ENCODE data around the gene RSRC1.

RSRC1 gene

GRCh38 chr3:158098834-158099424 is 11.0 kb upstream of the RSRC1 start:
- Histone ChIP-seq H3K9ac (no peak overlapping the region), H2AFZ (no peak overlapping the region), H3K4me3 (ENCODE audit: low read depth, low read length) (no peak overlapping the region), H3K79me2 (no peaks in the 10 kb centered on the region), H3K4me1 (no peaks in the 10 kb centered on the region), H3K36me3 (ENCODE audit: control insufficient read depth, insufficient read depth, low read length) (no peaks in the 10 kb centered on the region), H3K4me2 (ENCODE audit: low read length) (no peak overlapping the region), H3K27me3 (ENCODE audit: control insufficient read depth, insufficient read depth, low read length) (peaks cover 29% of the 10 kb centered on the region), H3K27ac (no peak overlapping the region), H3K9me3 (ENCODE audit: control insufficient read depth, low read length) (no peaks in the 10 kb centered on the region)
- TF ChIP-seq CTCF (IDR thresholded peaks at IDR 0.05): no peak

GRCh38 chr3:158100681-158101080 is 9.2 kb upstream of the RSRC1 start:
- no peaks in the 10 kb centered on the region for H3K79me2 ChIP-seq
- no peak overlapping the region for H2AFZ ChIP-seq
- peaks cover 26% of the 10 kb centered on the region for H3K27me3 ChIP-seq (ENCODE audit: control insufficient read depth, insufficient read depth, low read length)
- H3K27ac ChIP-seq: no peak overlapping the region
- H3K4me3 ChIP-seq (ENCODE audit: low read depth, low read length): no peak overlapping the region
- H3K4me1 ChIP-seq: no peaks in the 10 kb centered on the region
- H3K4me2 ChIP-seq (ENCODE audit: low read length): no peak overlapping the region
- H3K9ac ChIP-seq: no peak overlapping the region
- no peak for TF ChIP-seq CTCF (IDR thresholded peaks at IDR 0.05)
- H3K36me3 ChIP-seq (ENCODE audit: control insufficient read depth, insufficient read depth, low read length): no peaks in the 10 kb centered on the region
- no peaks in the 10 kb centered on the region for H3K9me3 ChIP-seq (ENCODE audit: control insufficient read depth, low read length)

- Histone ChIP-seq H3K36me3 (ENCODE audit: control insufficient read depth, insufficient read depth, low read length) (no peaks in the 10 kb centered on the region), H3K9me3 (ENCODE audit: control insufficient read depth, low read length) (no peaks in the 10 kb centered on the region), H3K4me1 (no peaks in the 10 kb centered on the region), H3K4me2 (ENCODE audit: low read length) (no peak overlapping the region), H2AFZ (no peak overlapping the region), H3K27ac (no peak overlapping the region), H3K4me3 (ENCODE audit: low read depth, low read length) (no peak overlapping the region), H3K79me2 (no peaks in the 10 kb centered on the region), H3K27me3 (ENCODE audit: control insufficient read depth, insufficient read depth, low read length) (peaks cover 26% of the 10 kb centered on the region), H3K9ac (no peak overlapping the region)
- no peak for TF ChIP-seq CTCF (IDR thresholded peaks at IDR 0.05)
Observed at GRCh38 chr3:158101335-158102241, 8.3 kb upstream of the RSRC1 start.

GRCh38 chr3:158102242-158103080 is 7.4 kb upstream of the RSRC1 start:
- Histone ChIP-seq H3K9me3 (ENCODE audit: control insufficient read depth, low read length) (no peaks in the 10 kb centered on the region), H3K4me1 (no peaks in the 10 kb centered on the region), H3K9ac (no peak overlapping the region), H3K27ac (no peak overlapping the region), H3K27me3 (ENCODE audit: control insufficient read depth, insufficient read depth, low read length) (peaks cover 26% of the 10 kb centered on the region), H3K4me3 (ENCODE audit: low read depth, low read length) (no peak overlapping the region), H3K79me2 (no peaks in the 10 kb centered on the region), H3K4me2 (ENCODE audit: low read length) (no peak overlapping the region), H3K36me3 (ENCODE audit: control insufficient read depth, insufficient read depth, low read length) (no peaks in the 10 kb centered on the region), H2AFZ (no peak overlapping the region)
- no peak for TF ChIP-seq CTCF (IDR thresholded peaks at IDR 0.05)

All from parathyroid adenoma (tissue), 2 donors.